ENCODE results near the gene STT3B. TPM values are rescaled to one million over a fixed set of nuclear protein-coding genes. Genes with fewer than 3 reads are reported as not detected.

The STT3B gene
- total and polyA plus RNA-seq, 2 of the 13 experiments (the other 11 are each of a cell fraction or from before 2014, with no cell fraction given) = 85.0 to 205 TPM

- BruUV-seq (replicated peaks) = no TSS peak
- intact Hi-C loops (cut with micrococcal nuclease; ENCODE audit: unreplicated experiment) (no loop called here), in situ Hi-C loops (cut with HindIII; ENCODE audit: extremely low pct_ligation_motif_present, low pct_unique_long_range_greater_than_20kb) (no loop called here)
- ChIA-PET POLR2A (no interaction called here), CTCF (ENCODE audit: low intra/inter-chr PET ratio, low total read pairs) (no interaction called here)
- Histone ChIP-seq H2AFZ (ENCODE audit: low read length) (no peak overlapping the region), H3K4me3 (replicated peaks in 1 of 3; ENCODE audit: insufficient read depth in 1 of 3, low read depth in 2 of 3, low read length in 3 of 3) (no peak overlapping the region), H3K4me2 (ENCODE audit: low read depth, low read length) (no peak overlapping the region), H3K36me3 (replicated peaks in 1 of 2; ENCODE audit: control insufficient read depth in 1 of 2, insufficient read depth in 2 of 2, low read length in 2 of 2) (peaks cover 12 to 13% of the 10 kb centered on the region in 2 experiments; a peak in 4 of 5 replicates), H3K9me3 (ENCODE audit: low read length) (no peaks in the 10 kb centered on the region), H3K9ac (ENCODE audit: insufficient read depth, low read depth, low read length) (no peak overlapping the region), H3K27me3 (ENCODE audit: control insufficient read depth in 1 of 2, insufficient read depth in 2 of 2, low read length in 2 of 2) (no peaks in the 10 kb centered on the region), H3K4me1 (ENCODE audit: insufficient read depth, low read length) (peaks cover 14% of the 10 kb centered on the region), H3K27ac (ENCODE audit: extremely low read length, insufficient read depth, low read length) (no peak overlapping the region), H3K79me2 (ENCODE audit: insufficient read depth, low read length) (no peaks in the 10 kb centered on the region), H4K20me1 (ENCODE audit: insufficient read depth, low read length) (no peaks in the 10 kb centered on the region)
- no peak for DNase-seq (ENCODE audit: low spot score)
- no peak for FAIRE-seq
- no peak for ATAC-seq
- 85% methylated on average over 4 of the region's 4 CpGs for WGBS (ENCODE audit: low lambda C conversion rate)
- TF ChIP-seq ZNF414 (CRISPR knock-in tag; IDR thresholded peaks at IDR 0.05) (no peak), CEBPB (IDR thresholded peaks at IDR 0.05; ENCODE audit: borderline replicate concordance, low read depth, low read length) (peak; percentile 36; the same call in 1 of the 2 replicates)
These were observed 135.5 kb downstream of the STT3B start for GRCh38 chr3:31668242-31668641.

- POLR2A ChIA-PET = no interaction called here
- intact Hi-C loops (cut with micrococcal nuclease; ENCODE audit: unreplicated experiment) = no loop called here
- DNase-seq (ENCODE audit: low spot score) (no peak), FAIRE-seq (no peak), ATAC-seq (no peak)
- CTCF ChIA-PET (ENCODE audit: low intra/inter-chr PET ratio, low total read pairs) = no interaction called here
- H3K9me3 ChIP-seq (ENCODE audit: low read length) = no peaks in the 10 kb centered on the region
- no peaks in the 10 kb centered on the region for H3K79me2 ChIP-seq (ENCODE audit: insufficient read depth, low read length)
- H3K27ac ChIP-seq (ENCODE audit: extremely low read length, insufficient read depth, low read length) = no peak overlapping the region
- H3K4me1 ChIP-seq (ENCODE audit: insufficient read depth, low read length) = peaks cover 8% of the 10 kb centered on the region
- BruUV-seq (replicated peaks) = no TSS peak
- 100% methylated on average over 1 of the region's 1 CpG for WGBS (ENCODE audit: low lambda C conversion rate)
- H4K20me1 ChIP-seq (ENCODE audit: insufficient read depth, low read length) = no peaks in the 10 kb centered on the region
- H3K4me3 ChIP-seq (replicated peaks in 1 of 3; ENCODE audit: insufficient read depth in 1 of 3, low read depth in 2 of 3, low read length in 3 of 3) = no peak overlapping the region
- H3K27me3 ChIP-seq (ENCODE audit: control insufficient read depth in 1 of 2, insufficient read depth in 2 of 2, low read length in 2 of 2) = no peaks in the 10 kb centered on the region
- in situ Hi-C loops (cut with HindIII; ENCODE audit: extremely low pct_ligation_motif_present, low pct_unique_long_range_greater_than_20kb) = no loop called here
- H2AFZ ChIP-seq (ENCODE audit: low read length) = no peak overlapping the region
- H3K4me2 ChIP-seq (ENCODE audit: low read depth, low read length) = no peak overlapping the region
- peaks cover 8 to 12% of the 10 kb centered on the region in 2 experiments; a peak in 3 of 5 replicates for H3K36me3 ChIP-seq (replicated peaks in 1 of 2; ENCODE audit: control insufficient read depth in 1 of 2, insufficient read depth in 2 of 2, low read length in 2 of 2)
- no peak overlapping the region for H3K9ac ChIP-seq (ENCODE audit: insufficient read depth, low read depth, low read length)
- no peak for TF ChIP-seq DMAP1 (CRISPR knock-in tag; IDR thresholded peaks at IDR 0.05)
- no peak for TF ChIP-seq ASH2L (IDR thresholded peaks at IDR 0.05; ENCODE audit: insufficient read length, low read depth, low read length)
- TF ChIP-seq SOX5 (CRISPR knock-in tag; IDR thresholded peaks at IDR 0.05; ENCODE audit: borderline replicate concordance) = no peak
- no peak for TF ChIP-seq ISL2 (CRISPR knock-in tag; IDR thresholded peaks at IDR 0.05)
- no peak for TF ChIP-seq HOXD1 (CRISPR knock-in tag; IDR thresholded peaks at IDR 0.05)
- no peak for TF ChIP-seq HDAC2 (CRISPR knock-in tag; IDR thresholded peaks at IDR 0.05)
- no peak for TF ChIP-seq TRIM24 (CRISPR knock-in tag; IDR thresholded peaks at IDR 0.05)
- TF ChIP-seq ZNF83 (CRISPR knock-in tag; IDR thresholded peaks at IDR 0.05; ENCODE audit: borderline replicate concordance) = no peak
- TF ChIP-seq TCF7 (IDR thresholded peaks at IDR 0.05; ENCODE audit: low read depth) = no peak
- TF ChIP-seq ZNF446 (CRISPR knock-in tag; IDR thresholded peaks at IDR 0.05) = no peak
- TF ChIP-seq ZNF441 (CRISPR knock-in tag; IDR thresholded peaks at IDR 0.05; ENCODE audit: borderline replicate concordance) = no peak
- TF ChIP-seq ZNF350 (CRISPR knock-in tag; IDR thresholded peaks at IDR 0.05; ENCODE audit: borderline replicate concordance, low read depth) = no peak
- TF ChIP-seq SP2 (CRISPR knock-in tag; IDR thresholded peaks at IDR 0.05) = no peak
- no peak for TF ChIP-seq UBTF (CRISPR knock-in tag; IDR thresholded peaks at IDR 0.05)
- no peak for TF ChIP-seq HOXA3 (CRISPR knock-in tag; IDR thresholded peaks at IDR 0.05)
- TF ChIP-seq GATAD1 (CRISPR knock-in tag; IDR thresholded peaks at IDR 0.05) = no peak
- no peak for TF ChIP-seq HCFC1 (IDR thresholded peaks at IDR 0.05; ENCODE audit: low read depth, low read length)
These were observed 137.4 kb downstream of the STT3B start for GRCh38 chr3:31670136-31670535.
